CD4-positive, alpha-beta memory T cell (primary cell): ENCODE measurements around the gene G6PC1. TPM values are rescaled to one million over a fixed set of nuclear protein-coding genes. Genes with fewer than 3 reads are reported as not detected.
"Not testable (repeated sequence)": the region's sequence is repeated elsewhere in the genome, so short reads cannot be mapped to it uniquely, and the experiment has no call there.

Experiments used
- CTCF ChIA-PET: fragments of 350-600 bp; sonication (Branson Sonifier 250); formaldehyde crosslinking; loops from one replicate; lab custom pipeline; 2021; ENCODE audit warnings: inconsistent platforms; ENCODE audit not compliant: partially characterized antibody; lab: Charles Lee
- POLR2A ChIA-PET: fragments of 350-600 bp; sonication (Branson Sonifier 250); formaldehyde crosslinking; loops from one replicate; lab custom pipeline; 2021; ENCODE audit not compliant: partially characterized antibody; lab: Charles Lee
- DNase-seq, 5 donors: peaks; one replicate each; pipeline versions ENCODE4 v3.0.0 to v3.0.0-alpha.2; 2020 to 2022; ENCODE audit warnings: mixed read lengths in 1 of 5
- H3K27ac ChIP-seq: one replicate; pipeline ENCODE4 v1.7.0; 2013; ENCODE audit warnings: low read depth, low read length
- H3K27me3 ChIP-seq: 2 replicates; pipeline ENCODE4 v1.7.0; 2013; ENCODE audit warnings: mild to moderate bottlenecking, low read length, moderate library complexity; ENCODE audit not compliant: insufficient read depth
- H3K36me3 ChIP-seq: 2 replicates; pipeline ENCODE4 v1.7.0; 2013; ENCODE audit warnings: mild to moderate bottlenecking, low read length, moderate library complexity; ENCODE audit not compliant: insufficient read depth
- H3K4me1 ChIP-seq: 2 replicates; pipeline ENCODE4 v1.7.0; 2013; ENCODE audit warnings: mild to moderate bottlenecking, low read length, moderate library complexity; ENCODE audit not compliant: insufficient read depth
- H3K4me3 ChIP-seq, 2 donors: one replicate each; pipeline ENCODE4 v1.7.0; 2013; ENCODE audit warnings: low read length in 2 of 2, mild to moderate bottlenecking in 1 of 2
- H3K9me3 ChIP-seq, 2 donors: one replicate each; pipeline ENCODE4 v1.7.0; 2013; ENCODE audit warnings: low read length in 2 of 2, control low read depth in 1 of 2; ENCODE audit not compliant: control insufficient read depth in 1 of 2
- H3K27ac Mint-ChIP-seq, 7 donors: one replicate each; pipeline ENCODE4 v1.8.0; 2020 to 2021; ENCODE audit warnings: mixed read lengths in 7 of 7, mild to moderate bottlenecking in 6 of 7, inconsistent platforms in 3 of 7, moderate library complexity in 3 of 7
- H3K27me3 Mint-ChIP-seq, 2 donors: one replicate each; pipeline ENCODE4 v1.8.0; 2020 to 2021; ENCODE audit warnings: mixed read lengths in 2 of 2
- H3K36me3 Mint-ChIP-seq, 2 donors: one replicate each; pipeline ENCODE4 v1.8.0; 2020 to 2021; ENCODE audit warnings: mixed read lengths in 2 of 2, inconsistent platforms in 1 of 2, mild to moderate bottlenecking in 1 of 2
- H3K4me1 Mint-ChIP-seq, 4 donors: one replicate each; pipeline ENCODE4 v1.8.0; 2020 to 2021; ENCODE audit warnings: mixed read lengths in 4 of 4, mild to moderate bottlenecking in 1 of 4
- H3K4me3 Mint-ChIP-seq, 8 donors: one replicate each; pipeline ENCODE4 v1.8.0; 2020 to 2021; ENCODE audit warnings: mixed read lengths in 8 of 8, mild to moderate bottlenecking in 7 of 8, moderate library complexity in 6 of 8, inconsistent platforms in 3 of 8
- H3K9me3 Mint-ChIP-seq, 8 donors: one replicate each; pipeline ENCODE4 v1.8.0; 2020 to 2021; ENCODE audit warnings: mixed read lengths in 8 of 8, mild to moderate bottlenecking in 5 of 8, inconsistent platforms in 3 of 8, moderate library complexity in 1 of 8
- intact Hi-C: fragments of 100-400 bp; cut with micrococcal nuclease; formaldehyde crosslinking; loops from one replicate; pipeline ENCODE4 v1.15.1; 2023
- polyA plus RNA-seq, 2 donors: library from polyadenylated mRNA; unstranded; fragments of 300-500 nt; fragmentation: Illumina TruSeq; gene quantifications; one replicate each; pipeline ENCODE4 v1.2.3, GENCODE V29; 2021
- total RNA-seq, 2 experiments: library from RNA; stranded (reverse); gene quantifications; one replicate each; pipeline ENCODE4 v1.2.3, GENCODE V29; 2021

The G6PC1 gene
- total and polyA plus RNA-seq, 4 experiments from 2014 or later = not detected

DNA sequence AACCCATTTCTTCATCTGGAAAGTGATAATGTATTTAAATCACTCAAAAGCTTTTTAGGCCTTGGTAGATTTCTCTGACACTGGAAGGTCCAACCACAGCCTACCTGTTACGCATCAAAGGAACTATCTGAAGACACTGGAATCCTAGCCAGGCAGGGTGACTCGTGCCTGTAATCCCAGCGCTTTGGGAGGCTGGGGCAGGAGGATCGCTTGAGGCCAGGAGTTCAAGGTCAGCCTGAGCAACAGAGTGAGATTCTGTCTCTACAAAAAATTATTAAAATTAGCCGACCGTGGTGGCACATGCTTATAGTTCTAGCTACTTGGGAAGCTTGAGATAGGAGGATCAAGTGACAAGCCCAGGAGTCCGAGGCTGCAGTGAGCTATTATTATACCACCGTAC is 18.4 kb upstream of the G6PC1 start:
- no peak overlapping the region for H3K27ac ChIP-seq
- ChIA-PET POLR2A (no interaction called here), CTCF (no interaction called here)
- no peak overlapping the region for H3K4me3 ChIP-seq
- Mint-ChIP-seq H3K9me3 (no peaks in the 10 kb centered on the region), H3K4me3 (no peak overlapping the region), H3K27me3 (peaks cover 9% of the 10 kb centered on the region in 2 donors), H3K36me3 (no peaks in the 10 kb centered on the region), H3K27ac (no peak overlapping the region), H3K4me1 (no peaks in the 10 kb centered on the region)
- no peak for DNase-seq
- H3K9me3 ChIP-seq = no peaks in the 10 kb centered on the region
- intact Hi-C loops = no loop called here
- H3K4me1 ChIP-seq = no peaks in the 10 kb centered on the region
- no peaks in the 10 kb centered on the region for H3K27me3 ChIP-seq
- no peaks in the 10 kb centered on the region for H3K36me3 ChIP-seq

DNA sequence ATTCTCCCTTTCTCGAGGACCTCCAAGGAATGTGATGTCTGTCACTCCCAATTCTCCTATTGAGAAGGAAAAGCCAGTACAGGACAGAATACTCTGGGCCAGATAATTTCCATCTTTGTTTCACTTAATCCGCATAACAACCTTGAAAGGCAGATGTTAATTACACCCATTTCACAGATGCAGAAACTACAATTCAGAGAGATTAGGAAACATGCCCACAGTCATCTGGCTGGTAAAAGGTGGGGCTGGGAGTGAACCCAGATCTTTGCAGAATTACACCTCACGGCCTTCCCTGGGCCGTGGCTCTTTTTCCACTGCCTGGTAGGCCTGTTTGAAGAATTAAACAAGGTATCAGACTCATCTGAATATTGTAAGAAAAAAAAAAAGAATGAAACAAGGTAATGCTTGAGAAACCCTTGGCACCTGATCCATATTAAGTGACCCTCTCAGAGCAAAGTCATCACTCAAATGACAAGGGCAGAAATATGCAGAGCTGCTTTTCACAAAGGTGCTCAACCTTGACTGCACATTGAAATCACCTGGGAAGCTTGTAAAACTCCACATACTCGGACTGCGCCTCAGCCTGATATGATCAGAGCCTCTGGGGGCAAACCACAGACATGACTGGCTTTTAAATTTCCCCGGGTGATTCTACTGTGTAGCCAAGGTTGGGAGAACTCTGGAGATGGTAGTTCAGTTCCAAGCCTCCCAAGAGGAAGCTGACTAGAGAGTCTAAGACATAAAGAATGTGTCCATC is 16.6 kb upstream of the G6PC1 start:
- ChIA-PET POLR2A (no interaction called here), CTCF (no interaction called here)
- H3K27ac Mint-ChIP-seq = no peak overlapping the region

DNA sequence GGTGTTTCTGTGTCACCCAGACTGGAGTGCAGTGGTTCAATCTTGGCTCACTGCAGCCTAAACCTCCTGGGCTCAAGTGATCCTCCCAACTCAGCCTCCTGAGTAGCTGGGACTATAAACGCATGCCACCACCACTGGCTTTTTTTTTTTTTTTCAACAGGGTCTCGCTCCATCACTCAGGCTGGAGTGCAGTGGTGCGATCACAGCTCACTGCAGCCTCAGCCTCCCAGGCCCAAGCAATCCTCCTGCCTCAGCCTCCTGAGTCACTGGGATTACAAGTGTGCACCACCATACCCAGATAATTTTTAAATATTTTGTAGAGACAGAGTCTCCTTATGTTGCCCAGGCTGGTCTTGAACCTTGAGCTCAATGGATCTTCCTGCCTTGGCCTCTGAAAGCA is 14.8 kb upstream of the G6PC1 start:
- CTCF ChIA-PET, H3K4me3 Mint-ChIP-seq, H3K36me3 Mint-ChIP-seq, H3K4me3 ChIP-seq, H3K4me1 ChIP-seq, intact Hi-C loops, H3K36me3 ChIP-seq, H3K27ac ChIP-seq, DNase-seq, H3K27me3 Mint-ChIP-seq, H3K9me3 Mint-ChIP-seq, H3K27ac Mint-ChIP-seq, POLR2A ChIA-PET, H3K9me3 ChIP-seq, H3K27me3 ChIP-seq, H3K4me1 Mint-ChIP-seq: not testable (repeated sequence)

More for the DNA sequence above, 16.6 kb upstream of the G6PC1 start:
- no peaks in the 10 kb centered on the region for H3K4me1 ChIP-seq
- no peak overlapping the region for H3K27ac ChIP-seq
- no peak for DNase-seq
- no peaks in the 10 kb centered on the region for H3K27me3 ChIP-seq
- no peaks in the 10 kb centered on the region for H3K9me3 ChIP-seq
- no peaks in the 10 kb centered on the region for H3K36me3 Mint-ChIP-seq
- H3K4me1 Mint-ChIP-seq = no peaks in the 10 kb centered on the region
- H3K4me3 ChIP-seq = no peak overlapping the region
- no peaks in the 10 kb centered on the region for H3K9me3 Mint-ChIP-seq
- no peak overlapping the region for H3K4me3 Mint-ChIP-seq
- intact Hi-C loops = no loop called here
- H3K27me3 Mint-ChIP-seq = peaks cover 5 to 9% of the 10 kb centered on the region in 2 donors
- no peaks in the 10 kb centered on the region for H3K36me3 ChIP-seq

DNA sequence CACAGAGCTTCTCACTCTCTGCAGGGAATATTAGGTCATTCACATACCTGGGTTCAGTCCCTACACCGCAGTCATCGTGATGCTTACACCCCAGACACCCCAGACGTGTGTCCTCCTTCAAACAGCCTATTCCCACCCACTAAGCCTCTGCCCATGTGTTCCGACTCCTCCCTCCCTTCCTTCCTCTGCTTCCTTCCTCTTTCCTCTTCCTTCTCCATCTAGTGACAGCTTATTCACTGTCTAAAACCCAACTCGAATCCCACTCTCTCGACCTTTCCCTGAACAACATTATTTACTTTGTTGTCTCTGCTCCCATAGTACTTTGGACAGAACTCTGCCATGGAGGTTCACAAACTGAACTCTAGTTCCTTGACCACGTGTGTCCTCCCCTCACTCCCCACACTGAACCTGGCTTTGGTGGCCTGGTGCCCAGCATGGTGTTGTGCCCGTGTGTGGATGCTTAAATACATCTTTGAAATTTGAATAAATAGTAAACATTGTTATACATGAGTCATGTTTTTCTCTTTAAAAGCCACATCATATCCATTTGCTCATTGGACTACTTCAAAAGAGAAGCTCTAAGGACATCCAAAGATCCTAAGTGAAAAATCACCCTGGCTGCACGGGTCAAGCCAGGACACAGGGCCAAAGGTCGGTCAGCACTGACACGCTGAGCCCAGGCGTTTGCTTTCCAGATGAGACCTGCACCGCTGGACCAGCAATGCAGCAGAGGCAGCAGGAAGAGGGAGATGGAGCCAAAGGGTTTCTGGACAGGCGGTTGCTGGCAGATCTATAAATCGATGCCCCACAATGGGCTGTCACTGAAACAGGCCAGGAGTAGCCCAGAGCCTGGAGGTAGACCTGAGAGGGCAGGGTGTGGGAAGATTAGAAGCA is 14.1 kb upstream of the G6PC1 start:
- POLR2A ChIA-PET = no interaction called here
- H3K27me3 Mint-ChIP-seq = peaks cover 4 to 7% of the 10 kb centered on the region in 2 donors
- no peak for DNase-seq
- no peaks in the 10 kb centered on the region for H3K36me3 Mint-ChIP-seq
- no peak overlapping the region for H3K27ac ChIP-seq
- H3K27ac Mint-ChIP-seq = peak overlapping the region in 1 of 7 donors; percentile 65
- no peaks in the 10 kb centered on the region for H3K9me3 ChIP-seq
- H3K4me3 ChIP-seq = no peak overlapping the region
- H3K4me1 Mint-ChIP-seq = no peaks in the 10 kb centered on the region
- H3K27me3 ChIP-seq = no peaks in the 10 kb centered on the region
- H3K4me1 ChIP-seq = no peaks in the 10 kb centered on the region
- H3K9me3 Mint-ChIP-seq = no peaks in the 10 kb centered on the region
- no peak overlapping the region for H3K4me3 Mint-ChIP-seq
- no peaks in the 10 kb centered on the region for H3K36me3 ChIP-seq
- intact Hi-C loops = no loop called here
- CTCF ChIA-PET = interaction anchor here (0.7 kb wide), 1 partner anchor 160 kb away, joined by 4 read pairs; no protein-coding TSS in a partner anchor

DNA sequence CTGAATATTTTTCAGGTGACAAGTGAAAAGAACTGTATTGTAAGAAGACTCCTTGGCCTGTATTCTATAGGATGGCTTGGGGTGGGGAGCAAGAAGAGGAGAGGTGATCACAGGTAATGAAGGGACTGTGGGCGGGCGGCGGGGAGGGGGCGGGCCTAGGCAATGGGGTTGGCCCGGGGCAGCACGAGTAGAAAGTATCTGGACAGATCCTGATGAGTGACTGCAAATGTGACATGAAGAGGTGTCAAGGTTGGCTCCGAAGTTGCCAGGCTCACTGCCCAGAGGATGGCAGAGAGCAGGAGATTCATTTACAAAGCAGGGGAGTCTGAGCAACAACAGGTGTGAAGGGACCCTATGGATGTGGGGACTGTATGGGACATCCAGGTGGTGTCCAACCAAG is 10.8 kb upstream of the G6PC1 start:
- DNase-seq = no peak
- ChIA-PET POLR2A (no interaction called here), CTCF (no interaction called here)
- H3K27ac ChIP-seq = no peak overlapping the region
- H3K4me3 Mint-ChIP-seq = peak overlapping the region in 1 of 8 donors; percentile 22
- H3K4me3 ChIP-seq = no peak overlapping the region
- no peak overlapping the region for H3K27ac Mint-ChIP-seq
- no peaks in the 10 kb centered on the region for H3K36me3 Mint-ChIP-seq
- intact Hi-C loops = no loop called here
- H3K27me3 Mint-ChIP-seq = peaks cover 7 to 8% of the 10 kb centered on the region in 2 donors
- no peaks in the 10 kb centered on the region for H3K4me1 ChIP-seq
- no peaks in the 10 kb centered on the region for H3K36me3 ChIP-seq
- H3K9me3 Mint-ChIP-seq = no peaks in the 10 kb centered on the region
- H3K27me3 ChIP-seq = no peaks in the 10 kb centered on the region
- no peaks in the 10 kb centered on the region for H3K4me1 Mint-ChIP-seq
- H3K9me3 ChIP-seq = no peaks in the 10 kb centered on the region

DNA sequence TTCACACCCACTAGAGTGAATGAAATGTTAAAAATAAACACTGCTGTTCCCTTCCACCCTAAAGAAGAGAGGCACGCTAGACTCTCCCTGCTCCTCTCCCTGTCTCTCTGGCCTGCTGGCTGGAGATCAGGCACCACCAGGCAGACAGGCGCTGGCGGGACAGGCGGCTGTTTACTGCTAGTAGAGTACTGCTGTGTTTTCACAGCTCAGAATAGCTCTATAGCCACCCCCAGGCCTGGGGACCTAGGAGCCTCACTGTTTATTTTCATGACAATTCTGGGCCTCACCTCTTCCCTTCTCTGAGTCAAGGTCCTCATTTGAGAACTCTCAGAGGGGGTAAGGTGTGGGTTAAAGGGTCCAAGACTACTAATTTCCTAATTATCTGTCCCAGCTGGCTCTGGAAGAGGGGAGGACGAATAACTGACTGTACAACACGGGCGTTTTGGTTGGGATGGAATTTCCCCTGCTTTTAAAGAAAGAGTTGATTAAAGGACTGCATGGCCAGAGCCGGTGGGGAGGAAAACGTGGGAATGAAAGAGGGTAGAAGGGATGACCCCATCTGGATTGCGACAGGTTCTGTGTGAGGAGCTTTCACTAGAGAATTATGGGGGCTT is 9.0 kb upstream of the G6PC1 start:
- Histone ChIP-seq H3K4me3 (no peak overlapping the region), H3K9me3 (no peaks in the 10 kb centered on the region), H3K36me3 (no peaks in the 10 kb centered on the region), H3K27ac (no peak overlapping the region), H3K4me1 (no peaks in the 10 kb centered on the region), H3K27me3 (no peaks in the 10 kb centered on the region)
- DNase-seq = no peak
- intact Hi-C loops = no loop called here
- Mint-ChIP-seq H3K4me3 (no peak overlapping the region), H3K27ac (no peak overlapping the region), H3K9me3 (no peaks in the 10 kb centered on the region), H3K36me3 (no peaks in the 10 kb centered on the region), H3K27me3 (peaks cover 3 to 7% of the 10 kb centered on the region in 2 donors), H3K4me1 (no peaks in the 10 kb centered on the region)
- ChIA-PET POLR2A (no interaction called here), CTCF (no interaction called here)

DNA sequence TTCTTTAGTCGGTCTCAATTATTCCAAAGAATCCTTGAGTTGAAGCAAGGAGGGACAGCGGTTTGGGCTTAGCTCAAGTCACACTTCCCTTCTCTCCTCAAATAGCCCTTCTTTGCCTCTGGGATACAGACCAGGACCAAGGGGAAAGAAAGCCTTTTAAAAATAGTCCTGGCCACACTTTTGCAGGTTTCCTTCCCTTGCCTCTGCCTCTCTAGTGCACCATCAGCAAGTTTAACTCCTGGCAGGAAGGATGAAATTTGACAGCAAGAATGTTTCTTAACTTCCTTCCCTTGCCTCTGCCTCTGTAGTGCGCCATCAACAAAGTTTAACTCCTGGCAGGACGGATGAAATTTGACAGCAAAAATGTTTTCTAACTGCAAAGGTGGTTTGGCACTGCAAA is 7.2 kb upstream of the G6PC1 start:
- Mint-ChIP-seq H3K4me3 (no peak overlapping the region), H3K9me3 (no peaks in the 10 kb centered on the region), H3K4me1 (no peaks in the 10 kb centered on the region), H3K27ac (peak overlapping the region in 2 of 7 donors; percentile 9 to 71), H3K36me3 (no peaks in the 10 kb centered on the region), H3K27me3 (peaks cover 1 to 7% of the 10 kb centered on the region in 2 donors)
- DNase-seq = no peak
- intact Hi-C loops = no loop called here
- H3K27me3 ChIP-seq = no peaks in the 10 kb centered on the region
- H3K27ac ChIP-seq = no peak overlapping the region
- H3K9me3 ChIP-seq = no peaks in the 10 kb centered on the region
- ChIA-PET POLR2A (no interaction called here), CTCF (no interaction called here)
- H3K4me1 ChIP-seq = no peaks in the 10 kb centered on the region
- no peak overlapping the region for H3K4me3 ChIP-seq
- H3K36me3 ChIP-seq = no peaks in the 10 kb centered on the region
